ENCODE measurements around the gene PMP22.

PMP22 gene

GRCh38 chr17:15265131-15265530 lies at the start of gene PMP22:
Gene PMP22, minus strand, starts transcription at chr17:15265326. Its CDS starts 4,599 bp downstream, at chr17:15260727.
- no peak for DNase-seq

GRCh38 chr17:15311996-15312395 lies 46.9 kb upstream of the PMP22 start:
- DNase-seq, result no peak

- DNase-seq, result no peak
Measured at GRCh38 chr17:15309793-15310192, 44.7 kb upstream of the PMP22 start.

GRCh38 chr17:15309236-15309635 lies 44.1 kb upstream of the PMP22 start:
- DNase-seq, result no peak

DNA sequence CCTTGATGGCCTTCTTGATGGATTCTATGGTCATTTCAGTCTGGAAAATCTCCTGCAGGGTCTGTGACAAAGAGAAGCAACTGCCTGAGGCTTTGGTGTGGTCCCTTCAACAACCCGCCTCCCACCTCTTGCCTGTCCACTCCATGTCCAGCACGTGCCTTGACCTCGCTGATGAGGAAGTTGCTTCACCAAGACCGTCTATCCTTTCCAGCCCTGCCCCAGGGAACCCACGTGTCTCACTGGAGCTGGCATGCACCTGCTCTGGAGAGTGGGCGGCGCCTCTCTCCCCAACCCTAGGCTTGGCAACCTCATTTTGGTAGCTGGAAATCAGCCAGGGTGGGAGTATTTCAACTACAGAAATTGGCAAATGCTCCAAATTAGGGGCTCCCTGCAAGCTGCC lies 43.6 kb upstream of the PMP22 start:
- DNase-seq, result no peak

- DNase-seq, result no peak
Measured at GRCh38 chr17:15307710-15308111, 42.6 kb upstream of the PMP22 start.

DNA sequence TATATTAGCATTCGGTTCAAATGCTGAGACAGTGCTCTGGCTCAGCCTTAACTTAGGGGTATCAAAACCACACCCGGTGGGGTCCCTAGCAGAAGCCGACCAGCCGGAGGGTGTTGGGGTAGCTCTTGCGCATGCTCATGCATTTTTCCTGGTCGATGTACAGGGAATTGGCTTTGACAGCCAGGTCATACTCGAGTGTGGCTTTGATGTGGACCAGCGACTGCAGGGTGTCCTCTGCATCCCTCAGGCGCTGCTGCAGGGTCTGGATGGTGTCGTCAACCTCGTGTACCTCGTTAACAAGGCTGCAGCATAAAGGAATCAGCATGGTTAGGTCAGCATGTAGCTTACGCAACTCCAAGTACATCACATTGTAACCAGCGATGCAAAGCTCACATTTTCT lies 38.7 kb upstream of the PMP22 start:
- no peak for DNase-seq

GRCh38 chr17:15303268-15303667 lies 38.1 kb upstream of the PMP22 start:
- DNase-seq, result no peak

DNA sequence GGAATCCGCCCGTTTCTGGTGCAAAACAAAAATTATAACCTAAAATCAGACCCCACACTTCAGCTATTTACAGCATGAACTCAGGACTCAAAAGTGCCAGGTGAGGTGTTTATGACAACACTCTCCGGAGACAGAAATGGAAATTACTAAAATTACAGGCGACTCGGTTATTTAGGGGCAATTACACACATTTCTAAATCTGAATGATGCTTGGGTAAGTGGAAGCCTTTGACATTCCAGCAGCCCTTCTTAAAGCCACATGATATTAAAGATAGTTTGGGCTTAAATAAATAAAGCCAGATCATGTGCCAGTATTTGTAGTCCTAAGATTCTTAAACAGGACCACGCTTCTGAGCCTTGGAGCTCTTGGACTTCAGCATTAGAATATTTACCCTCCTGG lies 36.7 kb upstream of the PMP22 start:
- no peak for DNase-seq

- no peak for DNase-seq
Measured at GRCh38 chr17:15298176-15298575, 33.0 kb upstream of the PMP22 start.

GRCh38 chr17:15293558-15293957 lies 28.4 kb upstream of the PMP22 start:
- no peak for DNase-seq

DNA sequence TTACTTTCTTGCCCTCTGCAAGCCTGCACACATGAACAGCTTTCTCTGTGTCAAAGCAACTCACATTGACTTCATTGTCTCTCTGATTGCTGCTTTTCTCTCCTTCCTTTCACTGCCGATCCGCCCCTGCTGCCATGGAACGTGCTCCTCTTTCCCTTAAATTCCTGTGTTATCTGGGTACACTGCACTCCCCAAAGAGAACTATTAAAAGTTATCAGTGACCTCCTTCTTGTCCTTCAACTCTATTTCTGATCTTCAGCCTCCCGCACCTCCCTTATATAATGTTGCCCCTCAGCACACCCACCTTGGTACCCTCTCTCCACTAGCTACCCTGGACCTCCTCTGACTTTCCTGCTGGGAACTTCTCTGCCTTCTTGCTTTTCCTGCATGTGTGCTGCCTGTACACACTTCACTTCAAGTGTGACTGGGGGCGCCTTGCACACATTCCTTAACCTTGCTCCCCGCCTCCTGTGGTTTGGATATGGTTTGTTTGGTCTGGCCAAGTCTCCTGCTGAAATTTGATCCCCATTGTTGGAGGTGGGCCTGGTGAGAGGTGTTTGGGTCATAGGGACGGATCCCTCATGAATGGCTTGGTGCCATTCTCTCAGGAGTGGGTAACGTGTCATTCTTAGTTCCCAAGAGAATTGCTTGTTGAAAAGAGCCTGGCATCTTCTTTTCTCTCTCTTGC lies 26.7 kb upstream of the PMP22 start:
- no peak for DNase-seq

DNA sequence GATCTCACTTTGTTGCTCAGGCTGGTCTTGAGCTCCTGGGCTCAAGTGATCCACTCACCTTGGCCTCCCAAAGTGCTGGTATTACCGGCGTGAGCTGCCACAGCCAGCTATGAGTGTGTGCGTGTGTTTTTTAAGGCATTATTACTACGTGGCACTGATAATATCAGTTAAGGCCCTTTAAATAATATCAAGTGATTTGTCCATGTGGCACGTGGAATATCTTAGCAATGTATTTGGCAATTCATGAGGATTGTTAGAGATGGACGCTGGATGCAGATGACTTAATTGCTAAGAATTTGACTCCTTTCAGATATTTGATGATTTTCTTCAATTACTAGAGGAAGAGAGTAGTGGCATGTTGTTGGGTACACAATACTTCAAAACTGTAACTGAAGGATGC lies 25.5 kb upstream of the PMP22 start:
- DNase-seq, result no peak

DNA sequence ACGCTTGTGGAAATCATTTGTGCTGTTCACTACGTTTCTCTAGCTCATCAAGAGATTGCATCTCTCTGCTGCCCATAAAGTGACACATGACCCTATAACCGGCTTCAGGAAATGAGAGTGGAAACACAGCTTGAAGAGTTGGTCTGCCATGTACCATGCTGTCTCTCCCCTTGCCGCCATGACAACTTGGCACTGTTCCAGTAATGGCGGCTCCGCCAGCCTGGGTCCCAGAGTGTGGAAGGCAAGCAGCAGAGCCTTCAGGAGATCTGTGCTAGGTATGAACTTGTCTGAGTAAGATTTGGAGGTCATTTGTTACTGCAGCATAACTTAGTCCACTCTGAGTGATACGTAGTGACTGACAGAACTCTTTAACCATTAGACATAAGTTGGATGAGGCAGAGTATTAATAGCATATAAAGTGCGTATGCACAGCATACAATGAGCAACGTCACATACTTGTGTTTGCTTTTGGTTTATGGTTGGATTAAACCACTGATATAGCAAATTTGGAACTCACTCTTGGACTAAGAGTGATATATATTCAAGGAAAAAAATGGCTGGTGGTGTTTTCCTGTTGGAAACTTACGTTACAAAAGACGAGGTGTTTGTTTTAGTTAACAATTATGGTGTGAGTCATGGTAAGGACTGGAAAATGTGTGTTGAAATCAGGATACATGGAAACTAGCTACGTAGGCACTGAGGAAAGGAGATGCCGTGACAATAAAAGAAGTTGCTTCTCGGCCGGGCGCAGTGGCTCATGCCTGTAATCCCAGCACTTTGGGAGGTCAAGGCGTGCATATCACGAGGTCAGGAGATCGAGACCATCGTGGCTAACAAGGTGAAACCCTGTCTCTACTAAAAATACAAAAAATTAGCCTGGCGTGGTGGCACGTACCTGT lies 24.4 kb upstream of the PMP22 start:
- DNase-seq, result no peak

DNA sequence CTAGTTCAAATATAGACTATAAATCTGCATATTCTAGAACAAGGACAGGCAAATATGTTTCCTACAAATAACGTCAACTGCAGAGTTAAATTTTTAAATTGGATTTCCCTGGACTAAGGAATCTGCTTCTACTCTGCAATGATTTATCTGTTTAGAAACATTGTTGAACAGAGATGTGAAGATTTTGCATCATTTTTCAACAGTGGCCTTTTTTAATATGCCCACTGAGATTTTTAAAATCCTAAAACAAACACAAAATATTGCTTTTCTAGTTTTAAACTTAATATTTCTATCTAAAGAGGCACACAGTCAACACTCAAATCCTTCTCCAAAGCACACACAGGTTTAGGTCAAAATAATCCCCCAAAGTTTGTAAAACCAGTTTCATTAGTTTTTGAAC lies 23.7 kb upstream of the PMP22 start:
- DNase-seq, result no peak

DNA sequence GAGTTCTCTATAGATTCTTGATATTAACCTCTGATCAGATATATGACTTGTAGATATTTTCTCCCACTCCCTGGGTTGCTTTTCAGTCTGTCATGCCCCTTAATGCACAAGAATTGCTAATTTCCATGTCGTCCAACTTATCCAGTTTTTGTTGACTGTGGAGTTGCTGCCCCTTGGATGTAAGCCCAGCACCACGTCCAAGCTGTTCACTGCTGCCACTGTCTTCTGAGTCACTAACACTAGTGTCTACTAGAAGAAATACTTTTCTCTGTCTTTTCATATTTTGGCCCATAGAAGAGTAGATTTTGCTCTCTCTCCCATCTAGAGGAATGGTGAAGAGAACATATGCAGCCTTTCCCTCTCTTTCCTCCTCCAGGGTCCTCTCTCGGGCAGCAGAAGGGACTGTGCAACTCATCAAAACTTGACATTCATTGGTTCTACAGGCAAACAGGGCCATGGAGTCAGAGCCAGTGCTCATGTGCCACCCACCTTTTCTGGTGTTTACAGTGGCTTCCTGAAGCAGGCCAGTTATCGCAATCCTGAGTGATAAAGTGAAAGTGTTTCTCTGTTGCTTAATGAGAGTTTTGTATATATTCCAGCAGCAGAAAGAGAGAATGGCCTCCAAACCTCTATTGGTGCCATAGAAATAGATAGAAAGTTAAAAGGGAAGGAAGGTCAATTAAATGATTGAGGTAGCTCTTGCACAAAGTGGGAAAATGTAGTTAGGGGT lies 22.6 kb upstream of the PMP22 start:
- DNase-seq, result no peak

DNA sequence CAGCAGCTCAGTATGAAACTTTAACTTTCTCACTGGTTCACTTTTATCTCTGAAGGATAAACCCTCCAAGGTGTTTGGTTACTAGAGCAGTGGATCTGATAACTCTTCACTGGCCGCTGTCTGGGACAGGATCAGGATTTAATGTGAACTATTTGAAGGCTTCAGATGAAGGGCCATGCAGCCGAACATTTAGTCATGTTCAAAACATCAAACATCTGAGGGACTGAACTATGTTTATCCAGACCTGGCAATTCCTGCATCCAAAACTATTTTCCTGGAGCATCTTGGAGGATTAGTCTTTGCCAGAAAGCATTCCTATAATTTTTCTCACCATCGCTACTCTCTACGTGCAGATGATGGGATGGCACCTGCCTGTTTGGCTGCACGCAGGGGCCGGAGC lies 20.3 kb upstream of the PMP22 start:
- DNase-seq, result no peak

DNA sequence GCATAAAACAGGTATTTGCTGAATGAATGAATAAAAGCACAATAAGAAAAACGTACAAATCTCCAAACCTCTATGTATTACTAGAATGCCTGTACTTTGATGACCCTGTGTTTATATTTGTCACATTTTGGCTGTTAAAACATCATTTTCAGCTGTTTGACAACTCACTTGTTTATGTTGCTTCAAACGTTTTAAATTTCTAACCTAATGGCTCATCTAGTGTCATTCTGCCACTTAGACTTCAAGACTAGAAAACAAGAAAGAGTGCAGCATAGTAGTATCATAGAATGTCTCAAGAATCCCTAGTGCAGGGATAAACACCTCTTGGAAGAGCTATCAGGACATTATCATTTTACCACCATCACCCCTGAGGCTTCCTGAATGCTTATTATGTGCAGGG lies 19.4 kb upstream of the PMP22 start:
- no peak for DNase-seq

DNA sequence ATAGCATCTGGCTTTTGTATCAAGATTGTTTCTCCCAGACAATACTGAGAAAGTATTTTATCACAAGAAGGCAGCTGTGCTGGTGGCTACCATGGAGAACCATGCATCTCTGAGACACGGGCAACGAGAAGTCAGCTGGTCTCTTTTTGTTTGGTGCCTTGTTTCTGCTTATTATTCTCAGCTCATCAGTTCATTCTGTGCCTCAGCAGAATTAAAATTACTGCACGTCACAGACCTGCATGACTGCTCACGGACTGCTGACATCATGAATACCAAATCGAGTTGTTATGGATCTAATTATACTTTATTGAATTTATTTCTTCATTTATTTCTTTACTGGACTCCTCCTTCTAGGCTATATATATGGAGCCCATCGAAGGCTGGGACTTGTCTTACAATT lies 19.0 kb upstream of the PMP22 start:
- DNase-seq, result no peak

DNA sequence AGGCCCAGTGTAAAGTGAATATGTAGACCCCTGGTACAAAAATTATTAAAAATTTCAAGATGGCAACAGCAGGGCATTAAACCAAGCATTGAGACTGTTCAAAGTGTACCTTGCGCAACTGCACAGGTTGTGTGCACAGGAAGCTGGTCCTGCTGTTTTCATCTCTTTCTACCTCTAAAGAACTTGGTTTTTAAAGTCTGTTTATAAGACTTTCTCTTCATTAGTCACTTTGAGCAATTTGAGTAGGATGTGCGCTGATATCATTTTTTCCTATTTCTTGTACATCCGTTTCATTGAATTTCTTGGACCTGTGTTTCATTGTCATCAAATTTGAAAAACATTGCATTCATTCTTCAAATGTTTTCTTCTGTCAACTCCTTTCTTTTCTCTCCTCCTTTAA lies 16.8 kb upstream of the PMP22 start:
- no peak for DNase-seq

DNA sequence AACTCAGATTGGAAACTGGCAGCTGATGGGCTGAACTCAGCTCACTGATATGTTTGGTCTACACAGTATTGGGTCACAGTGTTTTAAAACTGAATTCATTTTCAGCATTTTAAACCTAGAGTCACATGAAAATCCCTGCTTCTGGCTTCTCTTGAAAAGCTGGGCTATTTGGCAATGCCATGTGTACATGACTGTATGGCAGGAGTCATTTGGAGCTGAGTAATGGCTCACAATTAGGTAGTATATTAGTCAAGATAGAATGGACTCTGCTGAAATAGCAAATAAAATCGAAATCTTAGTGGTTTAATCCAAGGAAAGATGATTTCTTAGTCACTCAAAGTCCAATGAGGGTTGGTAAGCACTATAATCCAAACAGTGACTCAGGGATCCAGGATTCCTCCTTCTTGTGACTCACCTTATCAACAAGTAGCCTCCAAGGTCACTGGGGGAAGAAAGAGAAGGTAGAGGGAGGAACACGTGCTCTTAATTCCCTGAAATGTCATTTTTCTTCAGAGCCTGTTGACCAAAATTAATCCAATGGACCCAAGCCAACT lies 13.9 kb upstream of the PMP22 start:
- DNase-seq, result no peak

DNA sequence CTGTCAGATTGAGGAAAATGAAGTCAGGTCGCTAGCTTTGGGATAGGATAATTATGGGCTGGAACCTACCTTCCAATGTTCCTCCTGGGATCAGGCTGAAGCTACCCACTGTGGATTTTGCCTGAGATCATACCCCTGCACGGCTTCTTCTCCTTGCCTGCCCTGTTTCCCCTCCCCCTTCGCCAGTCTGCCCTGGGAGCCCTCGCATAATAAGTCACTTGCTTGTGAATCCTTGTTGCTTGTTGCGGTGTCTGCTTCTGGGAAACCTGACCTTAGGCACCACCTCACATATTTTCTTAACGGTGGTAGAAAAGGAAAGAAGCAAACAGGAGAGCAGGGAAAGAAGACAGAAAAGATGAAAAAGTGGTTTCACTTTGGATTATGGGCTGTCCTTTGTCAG lies 13.3 kb upstream of the PMP22 start:
- no peak for DNase-seq

- no peak for DNase-seq
Measured at GRCh38 chr17:15274017-15274416, 8.9 kb upstream of the PMP22 start.

All from RPMI8226 (cell line).